Neural cell (in vitro differentiated cells): ENCODE results near the gene RRBP1. TPM values are rescaled to one million over a fixed set of nuclear protein-coding genes. Genes with fewer than 3 reads are reported as not detected.

Experiments used
- H2AFZ ChIP-seq: fragments of 200-600, 300-800 bp; sonication (generic), shearing (Covaris generic); 2 replicates; pipeline ENCODE4 v1.6.0; 2014; ENCODE audit warnings: low read depth, mild to moderate bottlenecking, antibody characterized with exemption, low read length, moderate library complexity
- H3F3A ChIP-seq: fragments of 200-600 bp; shearing (Covaris generic); 2 replicates; pipeline ENCODE4 v1.6.1; 2016; ENCODE audit warnings: mild to moderate bottlenecking, moderate library complexity, mixed read lengths, antibody characterized with exemption, low read length; ENCODE audit not compliant: insufficient read depth, poor library complexity, severe bottlenecking
- H3K27ac ChIP-seq: fragments of 200-600, 300-800 bp; sonication (generic), shearing (Covaris generic); 2 replicates; pipeline ENCODE4 v1.5.1; 2014; ENCODE audit warnings: mild to moderate bottlenecking, low read length, moderate library complexity
- H3K27me3 ChIP-seq: fragments of 300-800, 200-600 bp; sonication (generic), shearing (Covaris generic); 2 replicates; pipeline ENCODE4 v1.6.0; 2014; ENCODE audit warnings: mild to moderate bottlenecking, low read depth, low read length, moderate library complexity; ENCODE audit not compliant: insufficient read depth
- H3K36me3 ChIP-seq: fragments of 300-800, 200-600 bp; sonication (generic), shearing (Covaris generic); 2 replicates; pipeline ENCODE4 v1.5.1; 2014; ENCODE audit warnings: mild to moderate bottlenecking, antibody characterized with exemption, low read length, moderate library complexity; ENCODE audit not compliant: insufficient read depth
- H3K4me2 ChIP-seq: fragments of 300-800, 200-600 bp; sonication (generic), shearing (Covaris generic); 2 replicates; pipeline ENCODE4 v1.6.0; 2014; ENCODE audit warnings: mild to moderate bottlenecking, low read length
- H3K4me3 ChIP-seq: fragments of 300-800, 200-600 bp; sonication (generic), shearing (Covaris generic); 2 replicates; pipeline ENCODE4 v1.5.1; 2014; ENCODE audit warnings: mild to moderate bottlenecking, low read length, moderate library complexity
- H3K79me2 ChIP-seq: fragments of 200-600 bp; shearing (Covaris generic); replicated peaks from 2 replicates; pipeline ENCODE4 v1.6.0; 2014; ENCODE audit warnings: mild to moderate bottlenecking, low read length, moderate library complexity; ENCODE audit not compliant: insufficient read depth
- H3K9ac ChIP-seq: fragments of 300-800, 200-600 bp; sonication (generic), shearing (Covaris generic); 2 replicates; pipeline ENCODE4 v1.6.1; 2016; ENCODE audit warnings: mild to moderate bottlenecking, low read length, mixed read lengths
- H3K9me2 ChIP-seq: fragments of 200-600 bp; shearing (Covaris generic); 2 replicates; pipeline ENCODE4 v1.6.1; 2016; ENCODE audit warnings: mild to moderate bottlenecking, low read length, mixed read lengths; ENCODE audit not compliant: insufficient read depth
- H3K9me3 ChIP-seq: fragments of 200-600, 300-800 bp; sonication (generic), shearing (Covaris generic); 2 replicates; pipeline ENCODE4 v1.6.1; 2016; ENCODE audit warnings: mild to moderate bottlenecking, mixed run types, low read length, moderate library complexity, mixed read lengths
- H4K20me1 ChIP-seq: fragments of 200-600 bp; shearing (Covaris generic); 2 replicates; pipeline ENCODE4 v1.6.1; 2016; ENCODE audit warnings: mild to moderate bottlenecking, mixed run types; ENCODE audit not compliant: insufficient read depth
- CTCF ChIP-seq: fragments of 450-650 bp; IDR thresholded peaks from 2 replicates; pipeline ENCODE4 v1.5.1; 2014; ENCODE audit warnings: antibody characterized with exemption, mild to moderate bottlenecking, moderate library complexity; ENCODE audit not compliant: poor library complexity, severe bottlenecking
- EP300 ChIP-seq: fragments of 450-650 bp; conservative IDR thresholded peaks from 2 replicates; pipeline ENCODE4 v1.6.1; 2014; ENCODE audit warnings: antibody characterized with exemption, mild to moderate bottlenecking, moderate library complexity; ENCODE audit not compliant: poor library complexity, severe bottlenecking
- EZH2 ChIP-seq: fragments of 200-600, 300-800 bp; shearing (Covaris generic), sonication (generic); IDR thresholded peaks from 2 replicates; pipeline ENCODE4 v1.6.1; 2014; ENCODE audit warnings: antibody characterized with exemption, low read length, borderline replicate concordance, mild to moderate bottlenecking; ENCODE audit not compliant: insufficient read depth, poor library complexity, severe bottlenecking
- MXI1 ChIP-seq: fragments of 450-650 bp; conservative IDR thresholded peaks from 2 replicates; pipeline ENCODE4 v1.6.1; 2014; ENCODE audit warnings: antibody characterized with exemption, mild to moderate bottlenecking; ENCODE audit not compliant: poor library complexity, severe bottlenecking
- POLR2AphosphoS5 ChIP-seq: IDR thresholded peaks from 2 replicates; pipeline ENCODE4 v1.6.1; 2012
- RAD21 ChIP-seq: fragments of 450-650 bp; conservative IDR thresholded peaks from 2 replicates; pipeline ENCODE4 v1.6.1; 2014; ENCODE audit warnings: antibody characterized with exemption, mild to moderate bottlenecking, moderate library complexity
- REST ChIP-seq: IDR thresholded peaks from 2 replicates; pipeline ENCODE4 v1.6.1; 2012; ENCODE audit warnings: borderline replicate concordance
- SMC3 ChIP-seq: fragments of 450-650 bp; conservative IDR thresholded peaks from 2 replicates; pipeline ENCODE4 v1.6.1; 2014; ENCODE audit warnings: antibody characterized with exemption, mild to moderate bottlenecking, moderate library complexity; ENCODE audit not compliant: poor library complexity
- TAF1 ChIP-seq: IDR thresholded peaks from 2 replicates; pipeline ENCODE4 v1.6.1; 2012; ENCODE audit warnings: low read depth
- polyA plus RNA-seq: library from polyadenylated mRNA; depleted of rRNA; stranded (reverse); fragments of >200 nt; gene quantifications from 2 replicates; pipeline ENCODE4 v1.2.3, GENCODE V29; 2014

The RRBP1 gene
- polyA plus RNA-seq, 1 donor from 2014 or later = 2.2 TPM

GRCh38 chr20:17701826-17702225, 19.8 kb upstream of the RRBP1 start:
- H3K4me2 ChIP-seq = no peak overlapping the region

GRCh38 chr20:17700637-17701036, 18.6 kb upstream of the RRBP1 start:
- Histone ChIP-seq H3K79me2 (no peaks in the 10 kb centered on the region), H3K27me3 (no peaks in the 10 kb centered on the region), H4K20me1 (no peaks in the 10 kb centered on the region), H3K9ac (no peak overlapping the region), H3K9me3 (peaks cover 3% of the 10 kb centered on the region), H3K36me3 (no peaks in the 10 kb centered on the region), H3K9me2 (no peaks in the 10 kb centered on the region), H3K4me3 (no peak overlapping the region), H2AFZ (no peak overlapping the region), H3K27ac (no peak overlapping the region), H3K4me2 (no peak overlapping the region), H3F3A (no peaks in the 10 kb centered on the region)
- TF ChIP-seq CTCF (no peak), MXI1 (no peak), EP300 (no peak), EZH2 (no peak), SMC3 (no peak), POLR2AphosphoS5 (no peak), RAD21 (no peak)

More at GRCh38 chr20:17701826-17702225, 19.8 kb upstream of the RRBP1 start:
- H3K79me2 ChIP-seq = no peaks in the 10 kb centered on the region
- no peaks in the 10 kb centered on the region for H3K36me3 ChIP-seq
- H3K27ac ChIP-seq = no peak overlapping the region
- H4K20me1 ChIP-seq = no peaks in the 10 kb centered on the region
- no peaks in the 10 kb centered on the region for H3K9me2 ChIP-seq
- H3K4me3 ChIP-seq = no peak overlapping the region
- no peaks in the 10 kb centered on the region for H3F3A ChIP-seq
- H3K9ac ChIP-seq = no peak overlapping the region
- no peaks in the 10 kb centered on the region for H3K27me3 ChIP-seq
- no peaks in the 10 kb centered on the region for H3K9me3 ChIP-seq
- TF ChIP-seq RAD21 = no peak
- no peak for TF ChIP-seq POLR2AphosphoS5
- TF ChIP-seq CTCF = no peak
- no peak for TF ChIP-seq TAF1
- TF ChIP-seq EP300 = no peak
- no peak for TF ChIP-seq REST
- no peak for TF ChIP-seq MXI1
- TF ChIP-seq SMC3 = no peak
- no peak for TF ChIP-seq EZH2
- H2AFZ ChIP-seq = no peak overlapping the region
